Prostate gland (tissue), 2 donors: Measurements from ENCODE around the gene INPP5K.

Experiments used
- CTCF ChIP-seq, 4 experiments: fragments of 200-600 bp in 2 of 4; fragments of 450-650 bp in 2 of 4; sonication (generic) in 2 of 4; IDR thresholded peaks; 1 replicate in 3 of 4; 2 replicates in 1 of 4; pipeline ENCODE4 v1.5.1; 2016 to 2019; ENCODE audit warnings: antibody characterized with exemption in 4 of 4, mild to moderate bottlenecking in 2 of 4, moderate library complexity in 2 of 4
- POLR2A ChIP-seq: fragments of 450-650 bp; IDR thresholded peaks from one replicate; pipeline ENCODE4 v1.6.1; 2016; ENCODE audit warnings: antibody characterized with exemption, mild to moderate bottlenecking

GRCh38 chr17:1473170-1473569 is 43.2 kb downstream of the INPP5K start:
- TF ChIP-seq CTCF (IDR thresholded peaks at IDR 0.05): no peak
- no peak for TF ChIP-seq POLR2A
